CD4-positive, alpha-beta T cell (primary cell): ENCODE data around the gene IKBIP. TPM values are rescaled to one million over a fixed set of nuclear protein-coding genes. Genes with fewer than 3 reads are reported as not detected.

Experiments
- total RNA-seq, 174 experiments: library from RNA in 2 of 174; stranded (reverse) in 2 of 174; gene quantifications; one replicate each; pipeline ENCODE4 v1.2.3 and lab custom pipeline; 2021 to 2026

The IKBIP gene
- total RNA-seq, 2 experiments from 2014 or later, result 0.56 to 0.82 TPM

Other genes with a start within 250 kb of the IKBIP start
- 10 to 100 TPM; 64.1 to 73.3 TPM for gene TMPO, start 129.2 kb downstream of the IKBIP start, total RNA-seq
- 100 to 1,000 TPM; 602 to 615 TPM for gene SLC25A3, start 51.1 kb downstream of the IKBIP start, total RNA-seq
- 10 to 100 TPM; 13.5 to 14.5 TPM for gene APAF1, start 502 bp upstream of the IKBIP start, total RNA-seq